ENCODE measurements around the gene SYNDIG1. TPM values are rescaled to one million over a fixed set of nuclear protein-coding genes. Genes with fewer than 3 reads are reported as not detected.

The SYNDIG1 gene
- total RNA-seq, 1 donor from 2014 or later: 2.6 TPM

GRCh38 chr20:24518515-24518914 lies 49.1 kb downstream of the SYNDIG1 start:
- Histone ChIP-seq H3K27me3 (ENCODE audit: control insufficient read depth in 3 of 3, insufficient read depth in 3 of 3, low read length in 3 of 3) (no peaks in the 10 kb centered on the region), H3K4me1 (ENCODE audit: control insufficient read depth in 3 of 3, insufficient read depth in 3 of 3, low read length in 3 of 3) (no peaks in the 10 kb centered on the region), H3K36me3 (ENCODE audit: control insufficient read depth in 3 of 3, insufficient read depth in 3 of 3, low read length in 3 of 3) (no peaks in the 10 kb centered on the region), H3K4me3 (ENCODE audit: low read length in 3 of 3) (no peak overlapping the region), H3K9ac (ENCODE audit: low read depth in 1 of 3, low read length in 3 of 3) (no peak overlapping the region), H3K9me3 (ENCODE audit: control insufficient read depth in 3 of 3, low read length in 3 of 3) (peaks cover 0 to 1% (median 0%) of the 10 kb centered on the region in 3 donors), H3K27ac (ENCODE audit: low read depth, low read length) (no peak overlapping the region)

- no peaks in the 10 kb centered on the region for H3K36me3 ChIP-seq (ENCODE audit: control insufficient read depth in 3 of 3, insufficient read depth in 3 of 3, low read length in 3 of 3)
- H3K4me3 ChIP-seq (ENCODE audit: low read length in 3 of 3): no peak overlapping the region
- no peaks in the 10 kb centered on the region for H3K4me1 ChIP-seq (ENCODE audit: control insufficient read depth in 3 of 3, insufficient read depth in 3 of 3, low read length in 3 of 3)
- no peak overlapping the region for H3K27ac ChIP-seq (ENCODE audit: low read depth, low read length)
- no peaks in the 10 kb centered on the region for H3K27me3 ChIP-seq (ENCODE audit: control insufficient read depth in 3 of 3, insufficient read depth in 3 of 3, low read length in 3 of 3)
- H3K9me3 ChIP-seq (ENCODE audit: control insufficient read depth in 3 of 3, low read length in 3 of 3): peaks cover 0 to 1% (median 0%) of the 10 kb centered on the region in 3 donors
- no peak overlapping the region for H3K9ac ChIP-seq (ENCODE audit: low read depth in 1 of 3, low read length in 3 of 3)
Measured at GRCh38 chr20:24519476-24519875, 50.0 kb downstream of the SYNDIG1 start.

- H3K9me3 ChIP-seq (ENCODE audit: control insufficient read depth in 3 of 3, low read length in 3 of 3): peaks cover 0 to 1% (median 0%) of the 10 kb centered on the region in 3 donors
- no peaks in the 10 kb centered on the region for H3K27me3 ChIP-seq (ENCODE audit: control insufficient read depth in 3 of 3, insufficient read depth in 3 of 3, low read length in 3 of 3)
- H3K36me3 ChIP-seq (ENCODE audit: control insufficient read depth in 3 of 3, insufficient read depth in 3 of 3, low read length in 3 of 3): no peaks in the 10 kb centered on the region
- H3K4me3 ChIP-seq (ENCODE audit: low read length in 3 of 3): no peak overlapping the region
- H3K27ac ChIP-seq (ENCODE audit: low read depth, low read length): no peak overlapping the region
- no peaks in the 10 kb centered on the region for H3K4me1 ChIP-seq (ENCODE audit: control insufficient read depth in 3 of 3, insufficient read depth in 3 of 3, low read length in 3 of 3)
- no peak overlapping the region for H3K9ac ChIP-seq (ENCODE audit: low read depth in 1 of 3, low read length in 3 of 3)
Measured at GRCh38 chr20:24521032-24521431, 51.6 kb downstream of the SYNDIG1 start.

- Histone ChIP-seq H3K27ac (ENCODE audit: low read depth, low read length) (no peak overlapping the region), H3K4me3 (ENCODE audit: low read length in 3 of 3) (no peak overlapping the region), H3K4me1 (ENCODE audit: control insufficient read depth in 3 of 3, insufficient read depth in 3 of 3, low read length in 3 of 3) (no peaks in the 10 kb centered on the region), H3K27me3 (ENCODE audit: control insufficient read depth in 3 of 3, insufficient read depth in 3 of 3, low read length in 3 of 3) (no peaks in the 10 kb centered on the region), H3K9ac (ENCODE audit: low read depth in 1 of 3, low read length in 3 of 3) (no peak overlapping the region), H3K9me3 (ENCODE audit: control insufficient read depth in 3 of 3, low read length in 3 of 3) (peaks cover 0 to 1% (median 0%) of the 10 kb centered on the region in 3 donors), H3K36me3 (ENCODE audit: control insufficient read depth in 3 of 3, insufficient read depth in 3 of 3, low read length in 3 of 3) (no peaks in the 10 kb centered on the region)
Measured at GRCh38 chr20:24522452-24523330, 53.3 kb downstream of the SYNDIG1 start.

GRCh38 chr20:24523661-24524060 lies 54.2 kb downstream of the SYNDIG1 start:
- Histone ChIP-seq H3K4me3 (ENCODE audit: low read length in 3 of 3) (no peak overlapping the region), H3K27me3 (ENCODE audit: control insufficient read depth in 3 of 3, insufficient read depth in 3 of 3, low read length in 3 of 3) (no peaks in the 10 kb centered on the region), H3K9ac (ENCODE audit: low read depth in 1 of 3, low read length in 3 of 3) (no peak overlapping the region), H3K36me3 (ENCODE audit: control insufficient read depth in 3 of 3, insufficient read depth in 3 of 3, low read length in 3 of 3) (no peaks in the 10 kb centered on the region), H3K9me3 (ENCODE audit: control insufficient read depth in 3 of 3, low read length in 3 of 3) (no peaks in the 10 kb centered on the region), H3K4me1 (ENCODE audit: control insufficient read depth in 3 of 3, insufficient read depth in 3 of 3, low read length in 3 of 3) (no peaks in the 10 kb centered on the region), H3K27ac (ENCODE audit: low read depth, low read length) (no peak overlapping the region)

- no peak overlapping the region for H3K9ac ChIP-seq (ENCODE audit: low read depth in 1 of 3, low read length in 3 of 3)
Measured at GRCh38 chr20:24528583-24529368, 59.3 kb downstream of the SYNDIG1 start.

GRCh38 chr20:24529369-24529719 lies 59.9 kb downstream of the SYNDIG1 start:
- Histone ChIP-seq H3K4me1 (ENCODE audit: control insufficient read depth in 3 of 3, insufficient read depth in 3 of 3, low read length in 3 of 3) (no peaks in the 10 kb centered on the region), H3K36me3 (ENCODE audit: control insufficient read depth in 3 of 3, insufficient read depth in 3 of 3, low read length in 3 of 3) (no peaks in the 10 kb centered on the region), H3K9ac (ENCODE audit: low read depth in 1 of 3, low read length in 3 of 3) (no peak overlapping the region), H3K4me3 (ENCODE audit: low read length in 3 of 3) (no peak overlapping the region), H3K9me3 (ENCODE audit: control insufficient read depth in 3 of 3, low read length in 3 of 3) (no peaks in the 10 kb centered on the region), H3K27ac (ENCODE audit: low read depth, low read length) (no peak overlapping the region), H3K27me3 (ENCODE audit: control insufficient read depth in 3 of 3, insufficient read depth in 3 of 3, low read length in 3 of 3) (no peaks in the 10 kb centered on the region)

More at GRCh38 chr20:24528583-24529368, 59.3 kb downstream of the SYNDIG1 start:
- H3K36me3 ChIP-seq (ENCODE audit: control insufficient read depth in 3 of 3, insufficient read depth in 3 of 3, low read length in 3 of 3): no peaks in the 10 kb centered on the region
- no peaks in the 10 kb centered on the region for H3K27me3 ChIP-seq (ENCODE audit: control insufficient read depth in 3 of 3, insufficient read depth in 3 of 3, low read length in 3 of 3)
- no peaks in the 10 kb centered on the region for H3K9me3 ChIP-seq (ENCODE audit: control insufficient read depth in 3 of 3, low read length in 3 of 3)
- H3K27ac ChIP-seq (ENCODE audit: low read depth, low read length): no peak overlapping the region
- no peak overlapping the region for H3K4me3 ChIP-seq (ENCODE audit: low read length in 3 of 3)
- H3K4me1 ChIP-seq (ENCODE audit: control insufficient read depth in 3 of 3, insufficient read depth in 3 of 3, low read length in 3 of 3): no peaks in the 10 kb centered on the region

GRCh38 chr20:24530131-24530680 lies 60.8 kb downstream of the SYNDIG1 start:
- no peak overlapping the region for H3K9ac ChIP-seq (ENCODE audit: low read depth in 1 of 3, low read length in 3 of 3)
- no peak overlapping the region for H3K4me3 ChIP-seq (ENCODE audit: low read length in 3 of 3)
- no peaks in the 10 kb centered on the region for H3K4me1 ChIP-seq (ENCODE audit: control insufficient read depth in 3 of 3, insufficient read depth in 3 of 3, low read length in 3 of 3)
- H3K9me3 ChIP-seq (ENCODE audit: control insufficient read depth in 3 of 3, low read length in 3 of 3): no peaks in the 10 kb centered on the region
- H3K27me3 ChIP-seq (ENCODE audit: control insufficient read depth in 3 of 3, insufficient read depth in 3 of 3, low read length in 3 of 3): no peaks in the 10 kb centered on the region
- H3K36me3 ChIP-seq (ENCODE audit: control insufficient read depth in 3 of 3, insufficient read depth in 3 of 3, low read length in 3 of 3): no peaks in the 10 kb centered on the region
- H3K27ac ChIP-seq (ENCODE audit: low read depth, low read length): no peak overlapping the region

- H3K36me3 ChIP-seq (ENCODE audit: control insufficient read depth in 3 of 3, insufficient read depth in 3 of 3, low read length in 3 of 3): no peaks in the 10 kb centered on the region
- H3K27me3 ChIP-seq (ENCODE audit: control insufficient read depth in 3 of 3, insufficient read depth in 3 of 3, low read length in 3 of 3): no peaks in the 10 kb centered on the region
- H3K4me3 ChIP-seq (ENCODE audit: low read length in 3 of 3): no peak overlapping the region
- no peaks in the 10 kb centered on the region for H3K4me1 ChIP-seq (ENCODE audit: control insufficient read depth in 3 of 3, insufficient read depth in 3 of 3, low read length in 3 of 3)
- H3K9ac ChIP-seq (ENCODE audit: low read depth in 1 of 3, low read length in 3 of 3): no peak overlapping the region
- H3K27ac ChIP-seq (ENCODE audit: low read depth, low read length): no peak overlapping the region
- H3K9me3 ChIP-seq (ENCODE audit: control insufficient read depth in 3 of 3, low read length in 3 of 3): no peaks in the 10 kb centered on the region
Measured at GRCh38 chr20:24531202-24531601, 61.8 kb downstream of the SYNDIG1 start.

All from skeletal muscle tissue (tissue), 4 donors.